Spleen (tissue), 11 donors: ENCODE results near the gene SMU1. TPM values are rescaled to one million over a fixed set of nuclear protein-coding genes. Genes with fewer than 3 reads are reported as not detected.

ENCODE experiments used
- DNase-seq: peaks from one replicate; pipeline ENCODE4 v3.0.0-alpha.2; 2020
- H3K27ac ChIP-seq, 8 donors: fragments of 200-600 bp; sonication (generic) in 7 of 8; 1 replicate in 4 of 8; 2 replicates in 4 of 8; pipeline versions ENCODE4 v1.5.0 to v1.8.0; 2016 to 2021; ENCODE audit warnings: inconsistent platforms in 4 of 8, mild to moderate bottlenecking in 4 of 8, moderate library complexity in 1 of 8
- H3K27me3 ChIP-seq, 7 donors: fragments of 200-600 bp; sonication (generic) in 6 of 7; replicated peaks in 1 of 7; 1 replicate in 4 of 7; 2 replicates in 3 of 7; pipeline versions ENCODE4 v1.5.0 to v1.8.0; 2016 to 2021; ENCODE audit warnings: inconsistent platforms in 3 of 7, mild to moderate bottlenecking in 1 of 7
- H3K36me3 ChIP-seq, 6 donors: fragments of 200-600 bp; sonication (generic) in 5 of 6; 1 replicate in 4 of 6; 2 replicates in 2 of 6; pipeline versions ENCODE4 v1.5.0 to v1.8.0; 2016 to 2021; ENCODE audit warnings: inconsistent platforms in 2 of 6
- H3K4me1 ChIP-seq, 6 donors: fragments of 200-600 bp; sonication (generic) in 5 of 6; 1 replicate in 3 of 6; 2 replicates in 3 of 6; pipeline versions ENCODE4 v1.5.0 to v1.8.0; 2016 to 2021; ENCODE audit warnings: inconsistent platforms in 3 of 6
- H3K4me3 ChIP-seq, 8 donors: fragments of 200-600 bp; sonication (generic) in 7 of 8; 1 replicate in 4 of 8; 2 replicates in 4 of 8; pipeline versions ENCODE4 v1.5.0 to v1.8.0; 2016 to 2021; ENCODE audit warnings: inconsistent platforms in 4 of 8, mild to moderate bottlenecking in 4 of 8, moderate library complexity in 2 of 8
- H3K9me3 ChIP-seq, 8 donors: fragments of 200-600 bp; sonication (generic) in 7 of 8; 1 replicate in 4 of 8; 2 replicates in 4 of 8; pipeline versions ENCODE4 v1.5.0 to v1.8.0; 2016 to 2021; ENCODE audit warnings: inconsistent platforms in 4 of 8
- POLR2A ChIP-seq, 3 donors: fragments of 450-650 bp; IDR thresholded peaks; one replicate each; pipeline ENCODE4 v1.5.1; 2017; ENCODE audit warnings: antibody characterized with exemption in 3 of 3, mild to moderate bottlenecking in 1 of 3
- POLR2AphosphoS5 ChIP-seq, 3 donors: sonication (generic); formaldehyde crosslinking; IDR thresholded peaks; one replicate each; pipeline ENCODE4 v1.5.1; 2017; ENCODE audit warnings: antibody characterized with exemption in 3 of 3
- WGBS, 5 donors: extraction: QIAGEN DNeasy Blood & Tissue Kit in 3 of 5; methylation state at CpG; one replicate each; pipeline versions ENCODE4 v1.1.5 to v1.1.7; 2013 to 2018; 5-methylcytosine and 5-hydroxymethylcytosine counted together
- intact Hi-C: fragments of 100-400 bp; cut with DNase I; formaldehyde crosslinking; loops from one replicate; pipeline ENCODE4 v1.15.0; 2023; ENCODE audit warnings: low total_unique reads
- polyA plus RNA-seq, 3 donors: library from polyadenylated mRNA; stranded (reverse); fragments of 200-250 nt; gene quantifications; one replicate each; pipeline ENCODE4 v1.2.1, GENCODE V29; 2013
- total RNA-seq, 7 donors: library from RNA; depleted of rRNA in 3 of 7; stranded (reverse); fragments of >200 nt in 3 of 7; fragmentation: NEBNext Ultra II Directional in 4 of 7; extraction: Animal tissue kit (Norgen Biotek cat#: 25700) in 4 of 7; gene quantifications; one replicate each; pipeline versions ENCODE4 v1.1.0 to v1.2.1, GENCODE V29; 2016 to 2021
- TF ChIP-seq, protein P1 (sequence below), 11 experiments: fragments of 200-600 bp in 7 of 11; fragments of 450-650 bp in 4 of 11; sonication (generic) in 4 of 11; IDR thresholded peaks in 8 of 11; conservative IDR thresholded peaks in 3 of 11; 1 replicate in 7 of 11; 2 replicates in 4 of 11; pipeline versions ENCODE4 v1.4.0 to v1.8.0; 2016 to 2021; ENCODE audit warnings: antibody characterized with exemption in 11 of 11, inconsistent platforms in 4 of 11, mild to moderate bottlenecking in 1 of 11
- donor health status: healthy with polysubstance abuse.
- donor health status: DM: no; HTN: no; CAD: no; lungs with moderate emphysema.
- donor health status: DM: no; HTN: no; CAD: no.
- donor health status: Bipolar disorder and iron deficiency.
- donor health status: healthy.
- donor health status: DM: no; HTN: no; CAD: no.
- donor health status: DM: yes; HTN: yes; CAD: no.

The SMU1 gene
- total and polyA plus RNA-seq, 10 donors, result 7.2 to 23.3 (median 18.8) TPM

- H3K4me1 ChIP-seq, result peaks cover 0 to 35% (median 16%) of the 10 kb centered on the region in 6 donors
Observed at GRCh38 chr9:33111631-33112030, 35.2 kb upstream of the SMU1 start.

DNA sequence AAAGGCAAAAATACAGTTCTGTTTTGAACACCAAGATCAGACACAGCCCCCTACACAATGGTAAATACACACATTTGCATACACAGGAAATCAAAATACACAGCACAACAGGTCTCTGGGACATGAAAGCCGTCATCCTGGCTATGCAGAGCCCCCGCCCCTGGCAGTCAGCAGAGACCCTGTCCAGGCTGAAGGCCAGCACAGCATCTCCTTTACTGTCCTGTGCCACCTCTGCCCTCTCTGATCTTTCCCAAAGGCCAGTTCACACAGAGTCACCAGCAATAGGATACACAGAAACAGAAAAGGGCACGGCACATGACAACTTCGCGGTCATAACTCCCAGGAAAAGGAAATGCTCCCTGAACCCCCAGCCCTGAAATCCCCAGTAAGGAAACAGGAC is 34.2 kb upstream of the SMU1 start:
- 80 to 97% (median 90%) methylated on average over 5 of the region's 5 CpGs for WGBS, 5 donors
- no peaks in the 10 kb centered on the region for H3K27me3 ChIP-seq
- intact Hi-C loops, result no loop called here
- no peak overlapping the region for H3K4me3 ChIP-seq
- H3K27ac ChIP-seq, result peak overlapping the region in 1 of 8 donors; percentile 63
- TF ChIP-seq, protein P1, sequence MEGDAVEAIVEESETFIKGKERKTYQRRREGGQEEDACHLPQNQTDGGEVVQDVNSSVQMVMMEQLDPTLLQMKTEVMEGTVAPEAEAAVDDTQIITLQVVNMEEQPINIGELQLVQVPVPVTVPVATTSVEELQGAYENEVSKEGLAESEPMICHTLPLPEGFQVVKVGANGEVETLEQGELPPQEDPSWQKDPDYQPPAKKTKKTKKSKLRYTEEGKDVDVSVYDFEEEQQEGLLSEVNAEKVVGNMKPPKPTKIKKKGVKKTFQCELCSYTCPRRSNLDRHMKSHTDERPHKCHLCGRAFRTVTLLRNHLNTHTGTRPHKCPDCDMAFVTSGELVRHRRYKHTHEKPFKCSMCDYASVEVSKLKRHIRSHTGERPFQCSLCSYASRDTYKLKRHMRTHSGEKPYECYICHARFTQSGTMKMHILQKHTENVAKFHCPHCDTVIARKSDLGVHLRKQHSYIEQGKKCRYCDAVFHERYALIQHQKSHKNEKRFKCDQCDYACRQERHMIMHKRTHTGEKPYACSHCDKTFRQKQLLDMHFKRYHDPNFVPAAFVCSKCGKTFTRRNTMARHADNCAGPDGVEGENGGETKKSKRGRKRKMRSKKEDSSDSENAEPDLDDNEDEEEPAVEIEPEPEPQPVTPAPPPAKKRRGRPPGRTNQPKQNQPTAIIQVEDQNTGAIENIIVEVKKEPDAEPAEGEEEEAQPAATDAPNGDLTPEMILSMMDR (IDR thresholded peaks at IDR 0.05 in 8 of 11, conservative IDR thresholded peaks at IDR 0.05 in 3 of 11), result no peak
- no peak for TF ChIP-seq POLR2A (IDR thresholded peaks at IDR 0.05)
- TF ChIP-seq POLR2AphosphoS5 (IDR thresholded peaks at IDR 0.05), result no peak
- no peaks in the 10 kb centered on the region for H3K9me3 ChIP-seq
- peaks cover 0 to 34% (median 17%) of the 10 kb centered on the region in 6 donors for H3K4me1 ChIP-seq
- H3K36me3 ChIP-seq, result peaks cover 2 to 71% (median 49%) of the 10 kb centered on the region in 6 donors
- no peak for DNase-seq

More at GRCh38 chr9:33111631-33112030, 35.2 kb upstream of the SMU1 start:
- no peaks in the 10 kb centered on the region for H3K9me3 ChIP-seq
- H3K36me3 ChIP-seq, result peaks cover 2 to 80% (median 49%) of the 10 kb centered on the region in 6 donors
- H3K27ac ChIP-seq, result peak overlapping the region in 1 of 8 donors; percentile 22
- H3K27me3 ChIP-seq, result no peaks in the 10 kb centered on the region
- no peak overlapping the region for H3K4me3 ChIP-seq
- 91 to 96% (median 92%) methylated on average over 5 of the region's 5 CpGs for WGBS, 5 donors
- TF ChIP-seq POLR2AphosphoS5 (IDR thresholded peaks at IDR 0.05) (peak in 1 of 3 donors; percentile 34), POLR2A (IDR thresholded peaks at IDR 0.05) (no peak)
- TF ChIP-seq, protein P1 (IDR thresholded peaks at IDR 0.05 in 8 of 11, conservative IDR thresholded peaks at IDR 0.05 in 3 of 11), result no peak
- intact Hi-C loops, result no loop called here
- no peak for DNase-seq

GRCh38 chr9:33109850-33110595 is 33.5 kb upstream of the SMU1 start:
- Histone ChIP-seq H3K4me3 (no peak overlapping the region), H3K36me3 (peaks cover 2 to 64% (median 44%) of the 10 kb centered on the region in 6 donors), H3K9me3 (no peaks in the 10 kb centered on the region), H3K27ac (peak overlapping the region in 2 of 8 donors; percentile 21 to 63), H3K4me1 (peaks cover 0 to 32% (median 17%) of the 10 kb centered on the region in 6 donors), H3K27me3 (no peaks in the 10 kb centered on the region)
- DNase-seq, result no peak
- TF ChIP-seq POLR2AphosphoS5 (IDR thresholded peaks at IDR 0.05), result peak in 1 of 3 donors; percentile 18
- TF ChIP-seq, protein P1 (IDR thresholded peaks at IDR 0.05 in 8 of 11, conservative IDR thresholded peaks at IDR 0.05 in 3 of 11), result no peak
- WGBS, 5 donors, result 80 to 95% (median 84%) methylated on average over 1 of the region's 1 CpG
- intact Hi-C loops, result no loop called here

GRCh38 chr9:33109097-33109496 is 32.6 kb upstream of the SMU1 start:
- H3K36me3 ChIP-seq, result peaks cover 2 to 55% (median 36%) of the 10 kb centered on the region in 6 donors
- DNase-seq, result no peak
- H3K4me3 ChIP-seq, result no peak overlapping the region
- peak in 1 of 3 donors; percentile 4 for TF ChIP-seq POLR2AphosphoS5 (IDR thresholded peaks at IDR 0.05)
- TF ChIP-seq POLR2A (IDR thresholded peaks at IDR 0.05), result no peak
- TF ChIP-seq, protein P1 (IDR thresholded peaks at IDR 0.05 in 8 of 11, conservative IDR thresholded peaks at IDR 0.05 in 3 of 11), result no peak
- H3K27me3 ChIP-seq, result no peaks in the 10 kb centered on the region
- peaks cover 0 to 32% (median 17%) of the 10 kb centered on the region in 6 donors for H3K4me1 ChIP-seq
- intact Hi-C loops, result no loop called here
- WGBS, 5 donors, result 68 to 83% (median 75%) methylated on average over 3 of the region's 3 CpGs
- H3K27ac ChIP-seq, result peak overlapping the region in 1 of 8 donors; percentile 63
- H3K9me3 ChIP-seq, result no peaks in the 10 kb centered on the region
